ENCODE measurements around the gene SLC37A3.

GRCh38 chr7:140425718-140426117, 27.4 kb upstream of the SLC37A3 start:
- TF ChIP-seq CTCF (IDR thresholded peaks at IDR 0.05), result no peak
- TF ChIP-seq ZFX (IDR thresholded peaks at IDR 0.05; ENCODE audit: borderline replicate concordance), result no peak

Measured in 22Rv1 (cell line).